Cardiac muscle cell (in vitro differentiated cells and primary cell): ENCODE data around the gene MAGEA2. TPM values are rescaled to one million over a fixed set of nuclear protein-coding genes. Genes with fewer than 3 reads are reported as not detected.
"Not testable (repeated sequence)": the region's sequence is repeated elsewhere in the genome, so short reads cannot be mapped to it uniquely, and the experiment has no call there.

Experiments
- DNase-seq, 2 donors: peaks; one replicate each; pipeline versions ENCODE4 v3.0.0 to v3.0.0-alpha.2; 2010 to 2017; ENCODE audit warnings: low read depth in 1 of 2, low spot score in 1 of 2
- H3K27ac ChIP-seq: fragments of 200-600 bp; sonication (generic); 2 replicates; pipeline ENCODE4 v1.5.1; 2016
- H3K27me3 ChIP-seq: fragments of 200-600 bp; sonication (generic); 2 replicates; pipeline ENCODE4 v1.6.0; 2016; ENCODE audit warnings: control low read depth
- H3K36me3 ChIP-seq: fragments of 200-600 bp; sonication (generic); 2 replicates; pipeline ENCODE4 v1.5.1; 2016; ENCODE audit warnings: control low read depth
- H3K4me1 ChIP-seq: fragments of 200-600 bp; sonication (generic); 2 replicates; pipeline ENCODE4 v1.8.1; 2017; ENCODE audit warnings: low read depth, mild to moderate bottlenecking, mixed run types
- H3K4me3 ChIP-seq: fragments of 200-600 bp; sonication (generic); 2 replicates; pipeline ENCODE4 v1.5.1; 2016; ENCODE audit warnings: mild to moderate bottlenecking
- H3K9me3 ChIP-seq: fragments of 200-600 bp; sonication (generic); 2 replicates; pipeline ENCODE4 v1.5.1; 2017; ENCODE audit warnings: low read depth, mild to moderate bottlenecking, control low read depth
- polyA plus RNA-seq: library from polyadenylated mRNA; unstranded; fragments of >200 nt; fragmentation: Nextera tagmentation; extraction: Ambion mirVana; gene quantifications from 2 replicates; pipeline ENCODE4 v1.2.1, GENCODE V29; 2016
- total RNA-seq: library from RNA; depleted of rRNA; stranded (reverse); fragments of >200 nt; gene quantifications from 2 replicates; pipeline ENCODE4 v1.2.3, GENCODE V29; 2016
- TF ChIP-seq, protein P1 (sequence below): IDR thresholded peaks from 2 replicates; pipeline ENCODE4 v1.5.1; 2012; ENCODE audit warnings: low read depth, mild to moderate bottlenecking, low read length

MAGEA2 gene, protein sequence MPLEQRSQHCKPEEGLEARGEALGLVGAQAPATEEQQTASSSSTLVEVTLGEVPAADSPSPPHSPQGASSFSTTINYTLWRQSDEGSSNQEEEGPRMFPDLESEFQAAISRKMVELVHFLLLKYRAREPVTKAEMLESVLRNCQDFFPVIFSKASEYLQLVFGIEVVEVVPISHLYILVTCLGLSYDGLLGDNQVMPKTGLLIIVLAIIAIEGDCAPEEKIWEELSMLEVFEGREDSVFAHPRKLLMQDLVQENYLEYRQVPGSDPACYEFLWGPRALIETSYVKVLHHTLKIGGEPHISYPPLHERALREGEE
- total RNA-seq (0.14 TPM in 1 of 2 replicates, not detected in the other), polyA plus RNA-seq (0.82 TPM in 1 of 2 replicates, not detected in the other)

DNA sequence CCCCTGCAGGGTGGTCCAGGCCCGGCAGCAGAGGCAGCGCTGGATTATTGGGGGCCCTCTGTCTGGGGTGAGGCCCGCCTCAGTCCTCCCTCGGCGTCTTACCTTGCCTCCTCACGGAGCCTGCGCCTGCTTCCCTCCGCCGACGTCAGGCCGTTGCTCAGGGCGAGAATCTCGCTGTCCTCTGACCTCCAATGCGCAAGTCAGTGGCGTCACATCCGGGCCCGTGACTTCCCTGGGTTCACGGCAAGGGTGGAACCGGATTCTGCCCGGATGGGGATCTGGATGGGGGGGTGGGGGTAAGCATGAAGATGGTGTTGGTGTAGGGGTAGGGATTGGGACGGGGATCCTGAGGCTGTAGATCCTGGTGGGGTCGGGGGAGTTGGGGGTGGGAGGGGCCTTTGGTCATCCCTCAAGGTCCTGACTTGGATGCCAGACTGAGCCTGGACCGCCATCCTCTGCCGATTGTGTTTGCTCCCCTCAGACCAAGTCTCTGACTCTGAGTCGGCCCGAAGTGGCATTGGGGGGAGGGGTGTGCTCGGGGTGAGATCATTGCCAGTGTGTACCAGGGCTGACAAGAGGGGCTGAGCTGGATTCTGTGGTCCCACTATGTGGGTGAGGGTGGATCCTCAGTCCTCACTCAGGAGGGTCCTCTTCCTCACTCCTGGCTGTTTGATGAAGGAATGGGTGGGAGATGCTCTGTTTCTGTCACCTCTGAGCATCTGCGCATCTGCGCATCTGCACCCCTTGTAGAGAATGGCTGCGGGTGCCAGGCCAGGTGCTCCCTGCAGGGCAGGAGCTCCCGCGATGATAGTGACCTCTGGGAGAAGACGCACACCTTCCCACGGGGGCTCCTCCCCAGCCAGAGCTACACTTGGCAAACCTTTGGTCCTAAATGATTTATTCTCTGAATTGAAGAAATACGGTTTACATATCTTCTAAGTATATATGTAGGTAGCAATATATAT lies at the start of gene MAGEA2:
Gene MAGEA2, minus strand, starts transcription at position 157 of the 965 bp plus-strand sequence. CDS start 2,479 bp downstream, outside the sequence.
- DNase-seq, H3K4me1 ChIP-seq, H3K27ac ChIP-seq, H3K9me3 ChIP-seq, H3K27me3 ChIP-seq, H3K4me3 ChIP-seq, H3K36me3 ChIP-seq: not testable (repeated sequence)

DNA sequence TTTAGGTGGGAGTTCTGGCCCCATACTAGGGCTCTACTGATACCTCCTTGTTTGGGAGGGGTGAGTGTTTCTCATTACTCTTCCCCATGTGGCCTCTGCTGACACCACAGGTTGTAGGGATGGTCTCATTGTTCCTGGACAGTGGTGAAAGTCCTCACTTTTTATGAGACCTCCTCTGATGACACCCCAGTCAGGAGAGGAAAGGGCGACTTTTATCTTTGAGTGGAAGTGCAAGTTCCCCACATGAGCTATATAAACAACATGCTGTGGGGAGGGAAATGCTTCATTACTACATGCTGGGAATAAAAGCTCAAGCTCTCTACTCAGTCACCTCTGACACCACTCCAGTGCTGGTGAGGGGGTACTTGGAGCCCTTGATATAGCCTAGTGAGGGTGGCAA lies 45.3 kb upstream of the MAGEA2 start:
- Histone ChIP-seq H3K36me3 (no peaks in the 10 kb centered on the region), H3K27me3 (no peaks in the 10 kb centered on the region), H3K27ac (no peak overlapping the region), H3K4me1 (no peaks in the 10 kb centered on the region), H3K9me3 (no peaks in the 10 kb centered on the region), H3K4me3 (no peak overlapping the region)
- no peak for DNase-seq
- TF ChIP-seq, protein P1, sequence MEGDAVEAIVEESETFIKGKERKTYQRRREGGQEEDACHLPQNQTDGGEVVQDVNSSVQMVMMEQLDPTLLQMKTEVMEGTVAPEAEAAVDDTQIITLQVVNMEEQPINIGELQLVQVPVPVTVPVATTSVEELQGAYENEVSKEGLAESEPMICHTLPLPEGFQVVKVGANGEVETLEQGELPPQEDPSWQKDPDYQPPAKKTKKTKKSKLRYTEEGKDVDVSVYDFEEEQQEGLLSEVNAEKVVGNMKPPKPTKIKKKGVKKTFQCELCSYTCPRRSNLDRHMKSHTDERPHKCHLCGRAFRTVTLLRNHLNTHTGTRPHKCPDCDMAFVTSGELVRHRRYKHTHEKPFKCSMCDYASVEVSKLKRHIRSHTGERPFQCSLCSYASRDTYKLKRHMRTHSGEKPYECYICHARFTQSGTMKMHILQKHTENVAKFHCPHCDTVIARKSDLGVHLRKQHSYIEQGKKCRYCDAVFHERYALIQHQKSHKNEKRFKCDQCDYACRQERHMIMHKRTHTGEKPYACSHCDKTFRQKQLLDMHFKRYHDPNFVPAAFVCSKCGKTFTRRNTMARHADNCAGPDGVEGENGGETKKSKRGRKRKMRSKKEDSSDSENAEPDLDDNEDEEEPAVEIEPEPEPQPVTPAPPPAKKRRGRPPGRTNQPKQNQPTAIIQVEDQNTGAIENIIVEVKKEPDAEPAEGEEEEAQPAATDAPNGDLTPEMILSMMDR: no peak

- not testable (repeated sequence) for H3K27ac ChIP-seq, H3K9me3 ChIP-seq, H3K4me1 ChIP-seq, DNase-seq, H3K4me3 ChIP-seq, H3K36me3 ChIP-seq, H3K27me3 ChIP-seq
Observed at GRCh38 chrX:152787062-152787461, 33.4 kb upstream of the MAGEA2 start.

DNA sequence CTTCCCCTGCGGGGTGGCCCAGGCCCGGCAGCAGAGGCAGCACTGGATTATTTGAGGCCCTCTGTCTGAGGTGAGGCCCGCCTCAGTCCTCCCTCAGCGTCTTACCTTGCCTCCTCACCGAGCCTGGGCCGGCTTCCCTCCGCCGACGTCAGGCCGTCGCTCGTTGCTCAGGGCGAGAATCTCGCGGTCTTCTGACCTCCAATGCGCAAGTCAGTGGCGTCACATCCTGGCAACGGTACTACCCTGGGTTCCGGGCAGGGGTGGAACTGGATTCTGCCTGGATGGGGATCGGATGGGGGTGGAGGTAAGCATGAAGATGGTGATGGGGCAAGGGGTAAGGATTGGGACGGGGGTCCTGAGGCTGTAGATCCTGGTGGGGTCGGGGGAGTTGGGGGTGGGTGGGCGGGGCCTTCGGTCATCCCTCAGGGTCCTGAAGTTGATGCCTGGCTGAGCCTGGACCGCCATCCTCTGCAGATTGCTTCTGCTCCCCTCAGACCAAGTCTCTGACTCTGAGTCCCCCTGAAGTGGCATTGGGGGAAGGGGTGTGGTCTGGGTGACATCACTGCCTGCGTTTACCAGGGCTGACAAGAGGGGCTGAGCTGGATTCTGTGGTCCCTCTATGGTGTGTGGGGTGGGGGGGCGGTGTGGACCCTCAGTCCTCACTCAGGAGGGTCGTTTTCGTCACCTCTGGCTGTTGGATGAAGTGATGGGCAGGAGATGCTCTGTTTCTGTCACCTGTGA lies 16.1 kb upstream of the MAGEA2 start, which contains the start of gene MAGEA6:
Gene MAGEA6, minus strand, starts transcription at position 141 of the 741 bp plus-strand sequence. CDS start 2,039 bp downstream, outside the sequence.
- H3K9me3 ChIP-seq, DNase-seq: not testable (repeated sequence)

DNA sequence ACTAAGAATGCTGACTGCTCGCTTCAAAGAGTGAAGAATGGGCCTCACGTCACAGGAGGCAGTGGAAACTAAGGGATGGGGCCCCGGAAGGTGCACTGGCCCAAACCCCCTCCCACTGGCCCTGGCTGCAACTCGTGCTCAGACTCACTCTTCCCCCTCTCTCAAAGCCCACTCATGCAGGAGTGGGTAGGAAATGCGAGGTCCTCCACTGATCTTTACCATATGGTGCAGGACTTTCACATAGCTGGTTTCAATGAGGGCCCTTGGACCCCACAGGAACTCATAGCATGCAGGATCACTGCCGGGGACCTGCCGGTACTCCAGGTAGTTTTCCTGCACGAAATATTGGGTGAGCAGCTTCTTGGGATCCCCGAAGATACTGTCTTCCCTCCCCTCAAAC lies 12.9 kb upstream of the MAGEA2 start:
- H3K36me3 ChIP-seq, H3K4me1 ChIP-seq, H3K9me3 ChIP-seq, H3K27ac ChIP-seq, DNase-seq, H3K4me3 ChIP-seq, H3K27me3 ChIP-seq: not testable (repeated sequence)

More for the DNA sequence above, 16.1 kb upstream of the MAGEA2 start, which contains the start of gene MAGEA6:
- not testable (repeated sequence) for H3K27me3 ChIP-seq, H3K4me1 ChIP-seq, H3K4me3 ChIP-seq, H3K27ac ChIP-seq, H3K36me3 ChIP-seq

DNA sequence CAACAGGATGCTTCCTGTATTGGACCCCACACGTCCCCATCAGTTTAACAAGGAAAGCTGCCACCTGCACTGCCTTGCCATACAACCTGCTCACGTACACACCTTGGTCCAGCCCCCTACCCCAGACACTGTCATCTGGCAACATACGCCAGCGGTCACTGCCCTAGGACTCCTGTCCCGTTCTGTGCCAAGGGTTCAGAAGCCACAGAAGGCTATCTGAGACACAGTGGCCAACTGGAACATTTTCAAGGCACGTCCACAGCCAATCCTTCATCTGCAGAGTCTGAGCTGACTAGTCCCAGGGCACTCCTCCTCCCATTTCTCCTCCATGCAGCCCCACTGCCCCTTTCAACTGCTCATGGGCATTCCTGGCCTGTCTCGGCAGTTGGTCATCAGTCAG lies 7.9 kb upstream of the MAGEA2 start:
- DNase-seq, H3K36me3 ChIP-seq, H3K27ac ChIP-seq, H3K27me3 ChIP-seq, H3K9me3 ChIP-seq, H3K4me3 ChIP-seq, H3K4me1 ChIP-seq: not testable (repeated sequence)

GRCh38 chrX:152759544-152759943 lies 5.9 kb upstream of the MAGEA2 start:
- H3K27me3 ChIP-seq, H3K36me3 ChIP-seq, H3K4me1 ChIP-seq, H3K9me3 ChIP-seq, H3K4me3 ChIP-seq, DNase-seq, H3K27ac ChIP-seq: not testable (repeated sequence)

DNA sequence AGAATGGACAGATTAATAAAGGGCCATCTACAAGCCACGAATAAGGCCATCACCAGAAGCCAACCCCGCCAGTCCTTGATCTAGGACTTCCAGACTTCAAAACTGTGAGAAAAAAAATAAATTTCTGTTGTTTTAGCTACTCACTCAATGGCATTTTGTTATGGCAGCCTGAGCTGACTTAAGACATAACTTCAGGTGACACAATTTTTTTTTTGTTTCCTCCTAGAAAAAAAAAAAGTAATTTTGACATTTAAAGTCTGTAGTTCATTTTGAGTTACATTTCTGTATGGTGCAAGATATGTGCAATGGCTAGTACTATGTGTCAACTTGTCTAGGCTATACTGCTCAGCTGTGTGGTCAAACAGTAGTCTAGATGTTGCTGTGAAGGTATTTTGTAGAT lies 5.3 kb upstream of the MAGEA2 start, which contains the start of gene CSAG3:
Gene CSAG3, plus strand, starts transcription at position 301 of the 400 bp plus-strand sequence.
- not testable (repeated sequence) for H3K9me3 ChIP-seq, H3K27ac ChIP-seq, H3K4me3 ChIP-seq, H3K4me1 ChIP-seq, DNase-seq, H3K27me3 ChIP-seq, H3K36me3 ChIP-seq

GRCh38 chrX:152754871-152755270 lies 1.2 kb upstream of the MAGEA2 start:
- not testable (repeated sequence) for H3K9me3 ChIP-seq, H3K27ac ChIP-seq, H3K4me1 ChIP-seq, H3K4me3 ChIP-seq, DNase-seq, H3K27me3 ChIP-seq, H3K36me3 ChIP-seq
